Measurements from ENCODE around the gene PAM. TPM values are rescaled to one million over a fixed set of nuclear protein-coding genes. Genes with fewer than 3 reads are reported as not detected.

The PAM gene
- total RNA-seq, 1 experiment from 2014 or later = 90.0 TPM

DNA sequence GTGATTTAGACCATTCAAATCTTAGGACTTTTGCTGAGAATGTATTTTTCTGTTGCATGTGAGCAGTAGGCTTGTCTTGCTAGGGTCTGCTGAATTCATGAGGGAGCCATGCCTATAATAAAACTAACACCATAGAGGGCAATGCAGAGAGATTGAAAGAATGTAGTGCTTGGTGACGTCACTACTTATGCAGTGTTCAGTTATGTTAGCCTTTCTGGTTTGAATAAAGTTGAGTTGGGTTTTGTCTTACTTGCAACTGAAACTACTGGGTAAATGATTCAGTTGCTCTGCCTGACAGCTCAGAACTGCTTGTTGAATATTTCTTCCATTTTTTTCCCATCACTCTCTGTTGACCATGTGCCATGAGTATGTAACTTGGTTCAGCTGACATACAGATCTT lies 114.1 kb downstream of the PAM start:
- no peaks in the 10 kb centered on the region for H3K9me3 ChIP-seq (ENCODE audit: low read length)
- no peaks in the 10 kb centered on the region for H3K9me2 ChIP-seq (replicated peaks; ENCODE audit: low read length)
- H3K27ac ChIP-seq (ENCODE audit: low read length) = no peak overlapping the region
- no peaks in the 10 kb centered on the region for H3F3A ChIP-seq (ENCODE audit: low read length, unreplicated experiment)
- H3K9ac ChIP-seq (ENCODE audit: low read length) = no peak overlapping the region
- TF ChIP-seq EZH2 (IDR thresholded peaks at IDR 0.05; ENCODE audit: low read length, unreplicated experiment) = no peak
- no peak for ATAC-seq
- intact Hi-C loops (cut with micrococcal nuclease) = loop anchor here (5.0 kb wide), 2 partner anchors 1348 to 1473 kb away; no protein-coding TSS in a partner anchor
- H3K4me1 ChIP-seq (ENCODE audit: insufficient read depth, low read length) = peaks cover 29% of the 10 kb centered on the region
- no peaks in the 10 kb centered on the region for H3K27me3 ChIP-seq (ENCODE audit: low read length)
- H3K79me2 ChIP-seq (ENCODE audit: low read length) = no peaks in the 10 kb centered on the region
- POLR2A ChIA-PET (ENCODE audit: unreplicated experiment) = no interaction called here
- BruUV-seq (replicated peaks) = no TSS peak
- H2AFZ ChIP-seq (ENCODE audit: low read length) = no peak overlapping the region
- no peaks in the 10 kb centered on the region for H3K36me3 ChIP-seq (ENCODE audit: low read depth, low read length)
- no peak overlapping the region for H3K4me3 ChIP-seq (ENCODE audit: low read length)
- H4K20me1 ChIP-seq (ENCODE audit: low read length) = 0 out of 2 replicates have a peak, but pooled peaks cover 3% of the 10 kb centered on the region
- CTCF ChIA-PET = no interaction called here
- H3K4me2 ChIP-seq (ENCODE audit: low read length) = no peak overlapping the region
- DNase-seq = no peak

- CTCF ChIA-PET = no interaction called here
These were observed 118.4 kb downstream of the PAM start for GRCh38 chr5:102873379-102873932.

DNA sequence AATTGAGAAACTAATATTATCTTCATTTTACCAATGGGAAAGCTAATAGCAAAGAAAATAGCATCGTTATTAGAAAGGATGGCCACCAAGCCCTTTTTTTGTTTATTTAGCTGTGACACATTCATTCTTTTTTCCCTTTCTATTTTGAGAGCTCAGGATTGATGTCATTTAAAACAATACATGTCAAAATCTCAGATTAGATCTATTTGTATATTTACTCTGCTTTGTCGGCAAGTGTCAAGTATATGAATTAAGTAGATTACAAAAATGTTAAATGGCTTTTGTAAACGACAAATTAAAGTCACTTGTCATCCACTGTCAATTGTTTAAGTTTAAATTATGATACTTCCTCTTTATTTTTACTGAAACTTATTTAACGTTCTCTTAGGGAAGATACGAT lies 118.9 kb downstream of the PAM start:
- ChIA-PET POLR2A (ENCODE audit: unreplicated experiment) (no interaction called here), CTCF (interaction anchor here (0.6 kb wide), 1 partner anchor 94 kb away, joined by 3 read pairs; no protein-coding TSS in a partner anchor)
- no TSS peak for BruUV-seq (replicated peaks)
- intact Hi-C loops (cut with micrococcal nuclease) = no loop called here
- Histone ChIP-seq H3K9me2 (replicated peaks; ENCODE audit: low read length) (no peaks in the 10 kb centered on the region), H4K20me1 (ENCODE audit: low read length) (no peaks in the 10 kb centered on the region), H3K36me3 (ENCODE audit: low read depth, low read length) (no peaks in the 10 kb centered on the region), H2AFZ (ENCODE audit: low read length) (no peak overlapping the region), H3F3A (ENCODE audit: low read length, unreplicated experiment) (no peaks in the 10 kb centered on the region), H3K9me3 (ENCODE audit: low read length) (no peaks in the 10 kb centered on the region), H3K27ac (ENCODE audit: low read length) (no peak overlapping the region), H3K79me2 (ENCODE audit: low read length) (no peaks in the 10 kb centered on the region), H3K4me3 (ENCODE audit: low read length) (no peak overlapping the region), H3K4me2 (ENCODE audit: low read length) (no peak overlapping the region), H3K4me1 (ENCODE audit: insufficient read depth, low read length) (peaks cover 7% of the 10 kb centered on the region), H3K27me3 (ENCODE audit: low read length) (no peaks in the 10 kb centered on the region), H3K9ac (ENCODE audit: low read length) (no peak overlapping the region)
- ATAC-seq (no peak), DNase-seq (no peak)
- no peak for TF ChIP-seq EZH2 (IDR thresholded peaks at IDR 0.05; ENCODE audit: low read length, unreplicated experiment)
- TF ChIP-seq, protein P1, sequence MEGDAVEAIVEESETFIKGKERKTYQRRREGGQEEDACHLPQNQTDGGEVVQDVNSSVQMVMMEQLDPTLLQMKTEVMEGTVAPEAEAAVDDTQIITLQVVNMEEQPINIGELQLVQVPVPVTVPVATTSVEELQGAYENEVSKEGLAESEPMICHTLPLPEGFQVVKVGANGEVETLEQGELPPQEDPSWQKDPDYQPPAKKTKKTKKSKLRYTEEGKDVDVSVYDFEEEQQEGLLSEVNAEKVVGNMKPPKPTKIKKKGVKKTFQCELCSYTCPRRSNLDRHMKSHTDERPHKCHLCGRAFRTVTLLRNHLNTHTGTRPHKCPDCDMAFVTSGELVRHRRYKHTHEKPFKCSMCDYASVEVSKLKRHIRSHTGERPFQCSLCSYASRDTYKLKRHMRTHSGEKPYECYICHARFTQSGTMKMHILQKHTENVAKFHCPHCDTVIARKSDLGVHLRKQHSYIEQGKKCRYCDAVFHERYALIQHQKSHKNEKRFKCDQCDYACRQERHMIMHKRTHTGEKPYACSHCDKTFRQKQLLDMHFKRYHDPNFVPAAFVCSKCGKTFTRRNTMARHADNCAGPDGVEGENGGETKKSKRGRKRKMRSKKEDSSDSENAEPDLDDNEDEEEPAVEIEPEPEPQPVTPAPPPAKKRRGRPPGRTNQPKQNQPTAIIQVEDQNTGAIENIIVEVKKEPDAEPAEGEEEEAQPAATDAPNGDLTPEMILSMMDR (conservative IDR thresholded peaks at IDR 0.05; ENCODE audit: low read depth, low read length) = no peak
- no peak for TF ChIP-seq EZH2phosphoT487 (IDR thresholded peaks at IDR 0.05; ENCODE audit: borderline replicate concordance, low read length)

More at GRCh38 chr5:102873379-102873932, 118.4 kb downstream of the PAM start:
- no peaks in the 10 kb centered on the region for H3F3A ChIP-seq (ENCODE audit: low read length, unreplicated experiment)
- TF ChIP-seq, protein P1 (conservative IDR thresholded peaks at IDR 0.05; ENCODE audit: low read depth, low read length) = no peak
- TF ChIP-seq EZH2 (IDR thresholded peaks at IDR 0.05; ENCODE audit: low read length, unreplicated experiment) (no peak), EZH2phosphoT487 (IDR thresholded peaks at IDR 0.05; ENCODE audit: borderline replicate concordance, low read length) (no peak)
- POLR2A ChIA-PET (ENCODE audit: unreplicated experiment) = no interaction called here
- no peaks in the 10 kb centered on the region for H3K36me3 ChIP-seq (ENCODE audit: low read depth, low read length)
- no peaks in the 10 kb centered on the region for H3K9me3 ChIP-seq (ENCODE audit: low read length)
- no peak overlapping the region for H2AFZ ChIP-seq (ENCODE audit: low read length)
- intact Hi-C loops (cut with micrococcal nuclease) = no loop called here
- no peaks in the 10 kb centered on the region for H3K9me2 ChIP-seq (replicated peaks; ENCODE audit: low read length)
- H3K27ac ChIP-seq (ENCODE audit: low read length) = no peak overlapping the region
- H4K20me1 ChIP-seq (ENCODE audit: low read length) = no peaks in the 10 kb centered on the region
- BruUV-seq (replicated peaks) = no TSS peak
- H3K4me3 ChIP-seq (ENCODE audit: low read length) = no peak overlapping the region
- ATAC-seq = no peak
- no peaks in the 10 kb centered on the region for H3K27me3 ChIP-seq (ENCODE audit: low read length)
- H3K79me2 ChIP-seq (ENCODE audit: low read length) = no peaks in the 10 kb centered on the region
- no peak overlapping the region for H3K9ac ChIP-seq (ENCODE audit: low read length)
- H3K4me2 ChIP-seq (ENCODE audit: low read length) = no peak overlapping the region
- H3K4me1 ChIP-seq (ENCODE audit: insufficient read depth, low read length) = peaks cover 7% of the 10 kb centered on the region
- DNase-seq = no peak

Data from PC-3 (cell line).